Transverse colon (tissue), 3 donors: ENCODE data around the gene RABGAP1L.

ENCODE experiments used
- CTCF ChIP-seq, 5 experiments: fragments of 200-600 bp in 3 of 5; fragments of 450-650 bp in 2 of 5; sonication (generic) in 3 of 5; IDR thresholded peaks; 1 replicate in 2 of 5; 2 replicates in 3 of 5; pipeline ENCODE4 v1.5.1; 2016 to 2017; ENCODE audit warnings: antibody characterized with exemption in 5 of 5, inconsistent platforms in 3 of 5, mild to moderate bottlenecking in 2 of 5, moderate library complexity in 1 of 5
- EP300 ChIP-seq: sonication (generic); formaldehyde crosslinking; IDR thresholded peaks from one replicate; pipeline ENCODE4 v1.6.1; 2017; ENCODE audit warnings: antibody characterized with exemption, low read depth

GRCh38 chr1:174326278-174326677 is 167.0 kb downstream of the RABGAP1L start:
- TF ChIP-seq EP300, result no peak
- no peak for TF ChIP-seq CTCF (IDR thresholded peaks at IDR 0.05)
